GM12874 (cell line): ENCODE measurements around the gene FSCN2.

Experiments used
- TF ChIP-seq, protein P1 (sequence below): IDR thresholded peaks from 2 replicates; pipeline ENCODE4 v1.5.1; 2011; ENCODE audit warnings: low read depth, mild to moderate bottlenecking, control low read depth, low read length, moderate library complexity; ENCODE audit not compliant: insufficient read depth

FSCN2 gene

DNA sequence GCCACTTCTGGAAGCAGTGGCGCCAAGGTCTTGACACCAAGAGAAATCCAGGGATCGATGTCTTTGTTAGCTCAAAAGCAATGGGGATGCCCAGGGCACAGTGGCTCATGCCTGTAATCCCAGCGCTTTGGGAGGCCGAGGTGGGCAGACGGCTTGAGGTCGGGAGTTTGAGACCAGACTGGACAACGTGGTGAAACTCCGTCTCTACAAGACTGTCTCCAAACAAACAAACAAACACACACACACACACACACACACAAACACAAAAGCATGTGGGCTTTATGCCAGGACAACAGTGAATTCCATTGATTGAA, 46.4 kb downstream of the FSCN2 start:
- TF ChIP-seq, protein P1, sequence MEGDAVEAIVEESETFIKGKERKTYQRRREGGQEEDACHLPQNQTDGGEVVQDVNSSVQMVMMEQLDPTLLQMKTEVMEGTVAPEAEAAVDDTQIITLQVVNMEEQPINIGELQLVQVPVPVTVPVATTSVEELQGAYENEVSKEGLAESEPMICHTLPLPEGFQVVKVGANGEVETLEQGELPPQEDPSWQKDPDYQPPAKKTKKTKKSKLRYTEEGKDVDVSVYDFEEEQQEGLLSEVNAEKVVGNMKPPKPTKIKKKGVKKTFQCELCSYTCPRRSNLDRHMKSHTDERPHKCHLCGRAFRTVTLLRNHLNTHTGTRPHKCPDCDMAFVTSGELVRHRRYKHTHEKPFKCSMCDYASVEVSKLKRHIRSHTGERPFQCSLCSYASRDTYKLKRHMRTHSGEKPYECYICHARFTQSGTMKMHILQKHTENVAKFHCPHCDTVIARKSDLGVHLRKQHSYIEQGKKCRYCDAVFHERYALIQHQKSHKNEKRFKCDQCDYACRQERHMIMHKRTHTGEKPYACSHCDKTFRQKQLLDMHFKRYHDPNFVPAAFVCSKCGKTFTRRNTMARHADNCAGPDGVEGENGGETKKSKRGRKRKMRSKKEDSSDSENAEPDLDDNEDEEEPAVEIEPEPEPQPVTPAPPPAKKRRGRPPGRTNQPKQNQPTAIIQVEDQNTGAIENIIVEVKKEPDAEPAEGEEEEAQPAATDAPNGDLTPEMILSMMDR, result no peak

- TF ChIP-seq, protein P1, result no peak
Measured at GRCh38 chr17:81575836-81576235, 47.7 kb downstream of the FSCN2 start.

DNA sequence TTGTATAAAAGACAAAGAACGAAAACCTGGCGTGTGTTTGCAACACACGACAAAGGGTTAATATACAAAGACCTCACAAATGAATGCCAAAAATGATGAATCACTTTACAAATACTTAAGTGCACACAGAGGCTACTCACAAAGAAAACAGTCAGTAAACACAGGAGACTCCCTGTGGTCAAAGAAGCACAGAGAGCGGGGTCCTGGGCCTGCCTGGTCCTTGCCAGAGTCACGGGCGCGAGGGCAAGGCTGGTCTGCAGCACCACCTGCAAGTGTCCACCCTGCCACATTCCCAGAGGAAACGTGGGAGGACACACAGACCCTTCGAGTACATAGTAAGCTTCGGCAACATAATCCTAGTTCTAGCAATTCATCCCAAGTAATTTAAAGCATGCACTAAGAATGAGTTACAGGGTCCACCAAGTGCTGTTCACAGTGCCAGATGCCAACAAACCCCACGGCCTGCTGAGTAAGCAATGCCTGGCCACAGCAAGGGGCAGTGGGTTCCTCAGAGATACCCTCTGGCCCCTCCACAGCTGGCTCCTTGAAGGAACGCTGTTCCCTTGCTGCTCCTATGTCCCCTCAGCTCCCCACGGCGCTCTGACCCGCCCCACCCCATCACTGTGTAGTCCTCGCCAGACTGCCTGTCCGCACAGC, 48.6 kb downstream of the FSCN2 start:
- TF ChIP-seq, protein P1, result no peak

DNA sequence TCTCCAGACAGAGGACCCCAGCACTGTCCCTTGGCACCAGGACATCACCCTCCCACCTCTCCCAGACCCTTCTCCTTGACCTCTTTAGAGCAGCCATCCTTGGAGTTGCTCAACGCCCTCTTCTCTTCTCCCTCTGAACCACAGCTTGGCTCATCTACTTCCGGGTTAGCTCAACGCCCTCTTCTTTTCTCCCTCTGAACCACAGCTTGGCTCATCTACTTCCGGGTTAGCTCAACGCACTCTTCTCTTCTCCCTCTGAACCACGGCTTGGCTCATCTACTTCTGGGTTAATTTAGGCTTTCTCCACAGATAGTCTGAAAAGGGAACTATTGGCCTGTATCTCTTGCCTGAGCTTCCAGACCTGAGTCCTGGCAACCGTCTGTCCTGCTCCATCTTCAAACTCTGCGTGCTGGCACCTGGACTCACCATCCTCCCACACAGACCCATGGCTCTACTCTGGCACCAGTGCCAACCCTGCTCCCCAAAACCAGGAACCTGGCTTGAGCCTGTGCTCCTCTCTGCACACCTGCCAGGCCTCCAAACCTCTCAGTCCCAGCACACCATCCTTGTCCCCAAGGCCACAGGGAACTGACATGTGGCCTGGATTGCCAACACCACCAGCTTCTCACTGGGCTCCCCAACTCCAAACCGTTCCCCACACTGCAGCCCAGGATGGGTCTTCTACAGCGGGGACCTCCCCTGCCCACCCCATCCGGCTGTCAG, 49.3 kb downstream of the FSCN2 start:
- TF ChIP-seq, protein P1, result no peak

DNA sequence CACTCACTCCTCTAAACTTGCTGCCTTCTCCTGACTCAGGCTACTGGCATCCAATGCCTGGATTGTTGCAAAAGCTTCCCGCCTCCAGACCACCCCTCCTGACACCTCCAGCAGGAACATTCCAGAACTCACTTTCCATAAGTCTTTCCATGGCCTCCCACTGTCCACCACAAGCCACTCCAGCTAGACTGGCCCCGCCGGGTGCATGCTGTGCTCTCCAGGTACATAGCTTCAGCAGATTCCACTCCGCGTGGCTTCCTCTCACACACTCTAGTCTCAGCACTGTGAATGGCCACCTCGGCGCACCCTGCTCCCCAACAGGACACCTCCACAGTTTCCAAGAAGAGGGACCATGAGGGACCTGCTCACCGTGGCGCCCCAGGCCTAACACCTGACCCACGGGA, 49.9 kb downstream of the FSCN2 start:
- TF ChIP-seq, protein P1, result no peak

- TF ChIP-seq, protein P1, result no peak
Measured at GRCh38 chr17:81578561-81579225, 50.5 kb downstream of the FSCN2 start.

DNA sequence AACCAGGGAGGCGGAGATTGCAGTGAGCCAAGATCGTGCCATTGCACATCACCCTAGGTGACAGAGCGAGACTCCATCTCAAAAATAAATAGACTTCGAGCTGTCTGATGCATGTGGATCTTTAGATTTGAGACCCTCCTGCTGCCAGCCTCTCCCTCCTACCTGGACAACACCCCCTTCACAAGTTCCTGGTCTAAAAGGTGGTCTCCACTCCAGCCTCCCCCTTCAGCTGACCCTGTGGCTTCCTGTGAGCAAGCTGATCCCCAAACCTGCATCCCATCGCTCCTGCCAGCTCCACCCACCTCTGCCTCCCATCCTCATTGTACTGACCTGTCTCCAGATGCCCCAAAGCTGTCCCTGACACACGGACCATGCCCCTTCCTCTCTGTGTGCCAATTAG, 51.1 kb downstream of the FSCN2 start:
- TF ChIP-seq, protein P1, result no peak
